GM23248 (cell line): ENCODE results near the gene MBLAC1. TPM values are rescaled to one million over a fixed set of nuclear protein-coding genes. Genes with fewer than 3 reads are reported as not detected.

Experiments used
- DNase-seq: peaks from one replicate; pipeline ENCODE4 v3.0.0-alpha.2; 2015
- H2AFZ ChIP-seq: fragments of 200-600 bp; sonication (generic); 2 replicates; pipeline ENCODE4 v1.6.1; 2016; ENCODE audit warnings: antibody characterized with exemption
- H3F3A ChIP-seq: fragments of 200-600 bp; sonication (generic); 2 replicates; pipeline ENCODE4 v1.6.1; 2016; ENCODE audit warnings: mild to moderate bottlenecking, antibody characterized with exemption, mixed run types; ENCODE audit not compliant: insufficient read depth
- H3K27ac ChIP-seq: fragments of 200-600 bp; sonication (generic); 2 replicates; pipeline ENCODE4 v1.5.1; 2016; ENCODE audit warnings: mild to moderate bottlenecking
- H3K27me3 ChIP-seq: fragments of 200-600 bp; sonication (generic); replicated peaks from 2 replicates; pipeline ENCODE4 v1.6.1; 2016; ENCODE audit warnings: mild to moderate bottlenecking; ENCODE audit not compliant: insufficient read depth
- H3K36me3 ChIP-seq: fragments of 200-600 bp; sonication (generic); 2 replicates; pipeline ENCODE4 v1.6.1; 2016; ENCODE audit warnings: low read depth, mild to moderate bottlenecking
- H3K4me1 ChIP-seq: fragments of 200-600 bp; sonication (generic); 2 replicates; pipeline ENCODE4 v1.6.1; 2016; ENCODE audit warnings: mild to moderate bottlenecking; ENCODE audit not compliant: insufficient read depth
- H3K4me2 ChIP-seq: fragments of 200-600 bp; sonication (generic); one replicate; pipeline ENCODE4 v1.6.1; 2016; ENCODE audit warnings: mild to moderate bottlenecking; ENCODE audit not compliant: unreplicated experiment
- H3K4me3 ChIP-seq: fragments of 200-600 bp; sonication (generic); 2 replicates; pipeline ENCODE4 v1.5.1; 2016; ENCODE audit warnings: mild to moderate bottlenecking
- H3K79me2 ChIP-seq: fragments of 200-600 bp; sonication (generic); 2 replicates; pipeline ENCODE4 v1.6.1; 2016; ENCODE audit warnings: mild to moderate bottlenecking; ENCODE audit not compliant: insufficient read depth
- H3K9ac ChIP-seq: fragments of 200-600 bp; sonication (generic); 2 replicates; pipeline ENCODE4 v1.6.1; 2016; ENCODE audit warnings: mild to moderate bottlenecking
- H3K9me2 ChIP-seq: fragments of 200-600 bp; sonication (generic); 2 replicates; pipeline ENCODE4 v1.6.1; 2016; ENCODE audit warnings: mixed run types, mild to moderate bottlenecking, moderate library complexity; ENCODE audit not compliant: insufficient read depth
- H3K9me3 ChIP-seq: fragments of 200-600 bp; sonication (generic); one replicate; pipeline ENCODE4 v1.6.1; 2017; ENCODE audit warnings: low read depth
- H4K20me1 ChIP-seq: fragments of 200-600 bp; sonication (generic); 2 replicates; pipeline ENCODE4 v1.6.0; 2016; ENCODE audit not compliant: insufficient read depth
- EZH2 ChIP-seq: fragments of 200-600 bp; sonication (generic); IDR thresholded peaks from 2 replicates; pipeline ENCODE4 v1.6.1; 2018; ENCODE audit warnings: antibody characterized with exemption, mild to moderate bottlenecking; ENCODE audit not compliant: insufficient read depth, poor library complexity, severe bottlenecking
- EZH2phosphoT487 ChIP-seq: fragments of 200-600 bp; sonication (generic); IDR thresholded peaks from 2 replicates; pipeline ENCODE4 v1.6.1; 2018; ENCODE audit warnings: antibody characterized with exemption, moderate library complexity, mild to moderate bottlenecking, low read depth; ENCODE audit not compliant: insufficient read depth
- WGBS, 2 experiments: methylation state at CpG; one replicate each; pipeline ENCODE4 v1.1.6; 2015 to 2017; ENCODE audit warnings: low lambda C conversion rate in 2 of 2, low coverage in 1 of 2; ENCODE audit errors: missing lambda C conversion rate in 2 of 2; 5-methylcytosine and 5-hydroxymethylcytosine counted together
- in situ Hi-C: fragments of 300-500 bp; cut with MboI; formaldehyde crosslinking; loops from 2 replicates; pipeline ENCODE4 v1.15.0; 2020
- polyA plus RNA-seq: library from polyadenylated mRNA; unstranded; fragments of >200 nt; fragmentation: Nextera tagmentation; extraction: Ambion mirVana; gene quantifications from 2 replicates; pipeline ENCODE4 v1.2.1, GENCODE V29; 2016
- total RNA-seq: library from RNA; depleted of rRNA; stranded (reverse); fragments of >200 nt; shearing (Covaris generic); gene quantifications from 2 replicates; pipeline ENCODE4 v1.2.3, GENCODE V29; 2014

Gene MBLAC1
- total and polyA plus RNA-seq, 2 experiments from 2014 or later: 0.43 to 1.3 TPM

DNA sequence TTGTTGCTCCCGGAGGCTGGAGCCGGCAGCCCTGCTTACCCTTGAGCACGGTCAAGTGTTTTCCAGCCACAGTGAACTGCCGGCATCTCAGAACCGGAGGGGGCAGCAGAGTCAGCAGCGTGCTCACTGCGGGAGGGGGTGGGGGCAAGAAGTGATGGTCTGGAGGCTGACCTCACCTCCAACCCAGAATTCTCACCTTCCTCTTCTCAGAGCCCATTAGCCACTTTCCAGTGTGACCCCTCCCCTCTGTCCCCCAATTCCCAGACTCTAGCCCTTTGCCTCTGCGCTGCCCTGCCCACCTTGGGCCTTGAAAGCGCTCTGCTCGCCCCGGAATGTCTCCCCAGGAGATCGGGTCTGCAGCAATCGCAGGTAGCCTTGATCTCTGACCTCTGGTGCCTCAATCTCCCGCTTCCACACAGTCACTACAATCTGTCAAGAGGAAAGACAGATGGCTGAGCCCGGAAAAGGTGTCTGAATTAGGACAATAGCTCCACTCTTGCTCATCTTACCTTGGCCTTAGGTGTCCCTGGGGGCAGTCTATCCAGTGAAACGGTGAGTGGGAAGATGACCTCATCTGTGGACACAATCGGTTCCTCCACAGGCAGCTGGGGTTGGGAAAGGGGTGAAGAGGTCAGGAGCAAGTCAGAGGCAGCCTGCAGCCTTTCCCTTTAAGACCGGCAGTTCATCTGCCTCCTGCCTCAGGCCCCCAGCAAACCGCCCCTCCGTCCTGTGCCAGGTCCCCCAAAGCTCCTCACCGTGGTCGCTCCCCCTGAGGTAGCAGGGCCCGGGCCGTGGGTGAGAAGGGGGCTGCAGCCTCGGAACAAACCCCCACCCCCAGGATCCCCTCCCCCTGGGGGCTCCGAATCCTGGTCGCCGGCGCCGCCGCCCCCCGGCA lies 30.8 kb downstream of the MBLAC1 start:
- H3K27ac ChIP-seq: no peak overlapping the region
- H2AFZ ChIP-seq: no peak overlapping the region; the same call in 1 of the 2 replicates
- no peaks in the 10 kb centered on the region; the same call in 1 of the 2 replicates for H4K20me1 ChIP-seq
- no peaks in the 10 kb centered on the region for H3K27me3 ChIP-seq
- in situ Hi-C loops: no loop called here
- H3K4me3 ChIP-seq: peak overlapping the region; percentile 97
- H3K79me2 ChIP-seq: peaks cover 17% of the 10 kb centered on the region; the same call in 1 of the 2 replicates
- H3K36me3 ChIP-seq: no peaks in the 10 kb centered on the region; the same call in 1 of the 2 replicates
- 28 to 47% methylated on average over 15 to 32 of the region's 32 CpGs for WGBS, 2 experiments
- peaks cover 5% of the 10 kb centered on the region; the same call in 1 of the 2 replicates for H3K4me1 ChIP-seq
- no peaks in the 10 kb centered on the region for H3K9me2 ChIP-seq
- peak overlapping the region; percentile 82 for H3K9ac ChIP-seq
- H3F3A ChIP-seq: 0 out of 2 replicates have a peak, but pooled peaks cover 3% of the 10 kb centered on the region
- peak overlapping the region; percentile 79 for H3K4me2 ChIP-seq
- no peaks in the 10 kb centered on the region for H3K9me3 ChIP-seq
- TF ChIP-seq EZH2phosphoT487: no peak
- no peak for TF ChIP-seq EZH2
- DNase-seq: peak; percentile 74

DNA sequence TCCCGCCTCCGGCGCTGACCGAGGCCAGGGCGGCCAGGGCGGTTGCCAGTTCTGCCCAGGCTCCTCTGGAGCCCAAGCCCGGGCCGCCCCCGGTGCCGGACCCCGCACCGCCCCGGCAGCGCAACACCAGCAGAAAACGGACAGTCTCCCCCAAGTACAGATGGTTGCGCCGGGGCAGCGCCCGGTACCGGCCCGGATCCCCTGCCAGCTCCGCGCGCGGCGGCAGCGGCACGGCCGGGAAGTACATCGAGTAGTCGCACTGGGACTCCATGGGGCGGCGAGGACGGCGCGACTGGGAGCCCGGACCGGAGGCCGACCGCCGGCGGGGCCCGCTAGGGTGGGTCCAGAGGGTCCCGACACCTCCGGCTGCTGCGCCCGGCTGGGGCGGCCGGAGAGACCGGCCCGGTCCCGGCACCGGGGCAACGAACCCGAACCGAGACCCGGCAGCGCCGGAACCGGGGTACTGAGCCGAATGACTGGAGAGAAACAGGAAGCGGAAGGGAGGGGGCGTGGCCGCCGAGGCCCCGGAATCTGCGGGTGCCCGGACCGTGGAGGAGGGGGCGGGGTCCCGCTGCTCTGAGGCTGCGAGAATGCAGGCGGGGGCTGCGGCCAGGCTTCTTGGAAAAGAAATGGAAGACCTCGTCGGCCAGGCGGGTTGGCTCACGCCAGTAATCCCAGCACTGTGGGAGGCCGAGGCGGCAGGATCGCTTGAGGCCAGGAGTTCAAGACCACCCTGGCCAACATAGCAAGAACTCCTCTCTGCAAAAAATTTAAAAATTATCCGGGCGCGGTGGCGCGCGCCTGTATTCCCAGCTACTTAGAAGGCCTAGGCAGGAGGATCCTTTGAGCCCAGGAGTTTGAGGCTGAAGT lies 31.7 kb downstream of the MBLAC1 start, which contains the start of gene TRAPPC14:
TRAPPC14 (minus strand) TSS at position 495 of the 870 bp plus-strand sequence; CDS start at position 271, 224 bp downstream.
- TF ChIP-seq EZH2phosphoT487 (no peak), EZH2 (no peak)
- Histone ChIP-seq H4K20me1 (no peaks in the 10 kb centered on the region; the same call in 1 of the 2 replicates), H3K79me2 (peaks cover 17% of the 10 kb centered on the region; the same call in 1 of the 2 replicates), H3F3A (no peaks in the 10 kb centered on the region), H3K9me3 (no peaks in the 10 kb centered on the region), H3K4me2 (peak within 1 kb of the TSS; percentile 79), H3K4me1 (peaks cover 5% of the 10 kb centered on the region; the same call in 1 of the 2 replicates), H2AFZ (peak within 1 kb of the TSS; percentile 97), H3K36me3 (no peaks in the 10 kb centered on the region; the same call in 1 of the 2 replicates), H3K9ac (peak within 1 kb of the TSS; percentile 82), H3K27ac (peak within 1 kb of the TSS; percentile 37), H3K4me3 (peak within 1 kb of the TSS; percentile 97), H3K9me2 (no peaks in the 10 kb centered on the region), H3K27me3 (no peaks in the 10 kb centered on the region)
- in situ Hi-C loops: no loop called here
- 1% methylated on average over 40 to 62 of the region's 87 CpGs for WGBS, 2 experiments
- DNase-seq: peak; percentile 90

DNA sequence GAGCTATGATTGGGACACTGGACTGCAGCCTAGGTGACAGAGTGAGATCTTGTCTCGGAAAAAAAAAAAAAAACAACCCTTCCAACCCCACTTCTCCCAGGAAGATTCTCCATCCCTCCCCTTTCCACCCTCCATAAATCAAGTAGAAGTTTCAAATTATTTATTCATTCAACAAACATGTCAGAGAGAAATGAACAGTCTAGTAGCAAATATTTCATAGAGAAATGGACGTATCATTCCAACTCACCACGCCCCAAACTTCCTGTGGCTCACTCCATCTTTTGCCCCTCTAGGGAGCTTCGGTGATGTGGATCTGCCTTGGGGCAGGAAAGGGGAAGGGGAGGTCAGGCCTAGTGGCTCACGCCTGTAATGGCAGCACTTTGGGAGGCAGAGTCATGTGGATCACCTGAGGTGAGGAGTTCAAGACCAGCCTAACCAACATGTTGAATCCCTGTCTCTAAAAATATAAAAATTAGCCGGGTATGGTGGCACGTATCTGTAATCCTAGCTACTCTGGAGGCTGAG lies 32.4 kb downstream of the MBLAC1 start:
- H3F3A ChIP-seq: no peaks in the 10 kb centered on the region
- TF ChIP-seq EZH2phosphoT487 (no peak), EZH2 (no peak)
- H3K9me2 ChIP-seq: no peaks in the 10 kb centered on the region
- H3K27me3 ChIP-seq: no peaks in the 10 kb centered on the region
- no peaks in the 10 kb centered on the region; the same call in 1 of the 2 replicates for H4K20me1 ChIP-seq
- peak overlapping the region; percentile 37; the same call in 1 of the 2 replicates for H3K27ac ChIP-seq
- peaks cover 5% of the 10 kb centered on the region; the same call in 1 of the 2 replicates for H3K4me1 ChIP-seq
- peak; percentile 15 for DNase-seq
- WGBS, 2 experiments: 55% methylated on average over 7 of the region's 7 CpGs
- H3K4me2 ChIP-seq: peak overlapping the region; percentile 79
- H2AFZ ChIP-seq: peak overlapping the region; percentile 97
- no peaks in the 10 kb centered on the region; the same call in 1 of the 2 replicates for H3K36me3 ChIP-seq
- H3K9ac ChIP-seq: peak overlapping the region; percentile 82
- H3K9me3 ChIP-seq: no peaks in the 10 kb centered on the region
- peaks cover 17% of the 10 kb centered on the region; the same call in 1 of the 2 replicates for H3K79me2 ChIP-seq
- peak overlapping the region; percentile 97 for H3K4me3 ChIP-seq
- in situ Hi-C loops: no loop called here
